PC-9 (cell line): ENCODE measurements around the gene EGFL6. TPM values are rescaled to one million over a fixed set of nuclear protein-coding genes. Genes with fewer than 3 reads are reported as not detected.

ENCODE experiments used
- BruUV-seq: library from RNA; stranded (reverse); fragments of 400-500 nt; replicated peaks from 2 replicates; lab custom pipeline; 2021; lab: Mats Ljungman, UMichigan
- CTCF ChIA-PET: fragments of 300-600 bp; sonication (Branson Sonifier 250); formaldehyde crosslinking; loops from one replicate; lab custom pipeline; 2022; ENCODE audit warnings: antibody characterized with exemption; lab: Charles Lee
- POLR2A ChIA-PET: fragments of 300-600 bp; sonication (Branson Sonifier 250); formaldehyde crosslinking; loops from one replicate; lab custom pipeline; 2022; ENCODE audit warnings: antibody characterized with exemption; ENCODE audit not compliant: unreplicated experiment; lab: Charles Lee
- DNase-seq, 2 experiments: peaks; one replicate each; pipeline versions ENCODE4 v3.0.0 to v3.0.0-alpha.2; 2015 to 2022; ENCODE audit warnings: mixed read lengths in 1 of 2
- H2AFZ ChIP-seq: fragments of 200-600 bp; sonication (generic); 2 replicates; pipeline ENCODE4 v1.8.1; 2017; ENCODE audit warnings: antibody characterized with exemption
- H3F3A ChIP-seq: fragments of 200-600 bp; sonication (generic); 2 replicates; pipeline ENCODE4 v1.8.1; 2017; ENCODE audit warnings: antibody characterized with exemption, mild to moderate bottlenecking, low read depth; ENCODE audit not compliant: insufficient read depth
- H3K27ac ChIP-seq: fragments of 200-600 bp; sonication (generic); 2 replicates; pipeline ENCODE4 v1.6.1; 2016; ENCODE audit warnings: mixed run types
- H3K27me3 ChIP-seq: fragments of 200-600 bp; sonication (generic); 2 replicates; pipeline ENCODE4 v1.6.1; 2016; ENCODE audit warnings: low read depth, mixed run types; ENCODE audit not compliant: insufficient read depth
- H3K36me3 ChIP-seq: fragments of 200-600 bp; sonication (generic); 2 replicates; pipeline ENCODE4 v1.6.1; 2016; ENCODE audit warnings: low read depth, mixed run types
- H3K4me1 ChIP-seq: fragments of 200-600 bp; sonication (generic); replicated peaks from 2 replicates; pipeline ENCODE4 v1.6.1; 2016; ENCODE audit warnings: mixed run types; ENCODE audit not compliant: insufficient read depth
- H3K4me2 ChIP-seq: fragments of 200-600 bp; sonication (generic); 2 replicates; pipeline ENCODE4 v1.6.1; 2017; ENCODE audit warnings: mixed run types
- H3K4me3 ChIP-seq: fragments of 200-600 bp; sonication (generic); 2 replicates; pipeline ENCODE4 v1.6.1; 2016; ENCODE audit warnings: mixed run types
- H3K79me2 ChIP-seq: fragments of 200-600 bp; sonication (generic); 2 replicates; pipeline ENCODE4 v1.6.1; 2017; ENCODE audit warnings: low read depth, mixed run types
- H3K9me2 ChIP-seq: fragments of 200-600 bp; sonication (generic); 2 replicates; pipeline ENCODE4 v1.8.1; 2017; ENCODE audit warnings: mild to moderate bottlenecking; ENCODE audit not compliant: insufficient read depth
- H3K9me3 ChIP-seq: fragments of 200-600 bp; sonication (generic); 2 replicates; pipeline ENCODE4 v1.8.1; 2016; ENCODE audit warnings: low read depth; ENCODE audit not compliant: insufficient read depth
- H4K20me1 ChIP-seq: fragments of 200-600 bp; sonication (generic); 2 replicates; pipeline ENCODE4 v1.8.1; 2017; ENCODE audit not compliant: insufficient read depth
- EZH2 ChIP-seq: fragments of 200-600 bp; sonication (generic); IDR thresholded peaks from 2 replicates; pipeline ENCODE4 v1.8.0; 2017; ENCODE audit warnings: antibody characterized with exemption, low read depth
- intact Hi-C: fragments of 100-400 bp; cut with micrococcal nuclease; formaldehyde crosslinking; loops from one replicate; pipeline ENCODE4 v1.10.0; 2022; ENCODE audit not compliant: unreplicated experiment
- total RNA-seq: library from RNA; stranded (reverse); gene quantifications from 2 replicates; pipeline ENCODE4 v1.2.3, GENCODE V29; 2021
- TF ChIP-seq, protein P1 (sequence below): fragments of 200-600 bp; sonication (generic); conservative IDR thresholded peaks from 2 replicates; pipeline ENCODE4 v1.6.1; 2017; ENCODE audit warnings: mixed run types, antibody characterized with exemption, mild to moderate bottlenecking, moderate library complexity

EGFL6 gene
- total RNA-seq, 1 experiment from 2014 or later = not detected

DNA sequence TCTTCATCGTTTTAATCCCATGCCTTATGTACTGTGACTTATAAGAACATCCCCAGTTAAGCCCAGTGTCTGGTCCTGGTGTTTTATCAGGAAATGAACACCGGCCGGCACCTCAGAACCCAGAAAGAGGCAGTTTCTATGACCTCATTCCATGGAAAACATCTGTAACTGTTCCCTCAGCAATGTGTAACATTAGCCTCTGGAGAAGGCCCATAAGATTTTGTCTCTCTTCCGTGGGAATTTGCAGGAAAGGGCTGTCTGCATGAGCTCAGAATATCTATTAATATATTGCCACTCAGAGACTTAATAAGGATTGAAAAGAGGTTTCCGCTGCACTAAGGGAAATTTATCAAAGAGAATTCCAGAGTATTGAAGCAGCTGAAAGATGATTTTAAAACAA lies 80.4 kb downstream of the EGFL6 start:
- ChIA-PET POLR2A (no interaction called here), CTCF (no interaction called here)
- Histone ChIP-seq H3K9me2 (no peaks in the 10 kb centered on the region), H2AFZ (no peak overlapping the region), H3K4me2 (no peak overlapping the region), H3K27me3 (no peaks in the 10 kb centered on the region), H3K4me3 (no peak overlapping the region), H3K79me2 (0 out of 2 replicates have a peak, but pooled peaks cover 5% of the 10 kb centered on the region), H3F3A (peaks cover 22% of the 10 kb centered on the region), H3K4me1 (peaks cover 19% of the 10 kb centered on the region), H3K27ac (no peak overlapping the region), H3K9me3 (no peaks in the 10 kb centered on the region), H4K20me1 (no peaks in the 10 kb centered on the region), H3K36me3 (no peaks in the 10 kb centered on the region)
- TF ChIP-seq, protein P1, sequence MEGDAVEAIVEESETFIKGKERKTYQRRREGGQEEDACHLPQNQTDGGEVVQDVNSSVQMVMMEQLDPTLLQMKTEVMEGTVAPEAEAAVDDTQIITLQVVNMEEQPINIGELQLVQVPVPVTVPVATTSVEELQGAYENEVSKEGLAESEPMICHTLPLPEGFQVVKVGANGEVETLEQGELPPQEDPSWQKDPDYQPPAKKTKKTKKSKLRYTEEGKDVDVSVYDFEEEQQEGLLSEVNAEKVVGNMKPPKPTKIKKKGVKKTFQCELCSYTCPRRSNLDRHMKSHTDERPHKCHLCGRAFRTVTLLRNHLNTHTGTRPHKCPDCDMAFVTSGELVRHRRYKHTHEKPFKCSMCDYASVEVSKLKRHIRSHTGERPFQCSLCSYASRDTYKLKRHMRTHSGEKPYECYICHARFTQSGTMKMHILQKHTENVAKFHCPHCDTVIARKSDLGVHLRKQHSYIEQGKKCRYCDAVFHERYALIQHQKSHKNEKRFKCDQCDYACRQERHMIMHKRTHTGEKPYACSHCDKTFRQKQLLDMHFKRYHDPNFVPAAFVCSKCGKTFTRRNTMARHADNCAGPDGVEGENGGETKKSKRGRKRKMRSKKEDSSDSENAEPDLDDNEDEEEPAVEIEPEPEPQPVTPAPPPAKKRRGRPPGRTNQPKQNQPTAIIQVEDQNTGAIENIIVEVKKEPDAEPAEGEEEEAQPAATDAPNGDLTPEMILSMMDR = no peak
- no peak for TF ChIP-seq EZH2
- intact Hi-C loops = no loop called here
- DNase-seq = no peak
- BruUV-seq = no TSS peak

DNA sequence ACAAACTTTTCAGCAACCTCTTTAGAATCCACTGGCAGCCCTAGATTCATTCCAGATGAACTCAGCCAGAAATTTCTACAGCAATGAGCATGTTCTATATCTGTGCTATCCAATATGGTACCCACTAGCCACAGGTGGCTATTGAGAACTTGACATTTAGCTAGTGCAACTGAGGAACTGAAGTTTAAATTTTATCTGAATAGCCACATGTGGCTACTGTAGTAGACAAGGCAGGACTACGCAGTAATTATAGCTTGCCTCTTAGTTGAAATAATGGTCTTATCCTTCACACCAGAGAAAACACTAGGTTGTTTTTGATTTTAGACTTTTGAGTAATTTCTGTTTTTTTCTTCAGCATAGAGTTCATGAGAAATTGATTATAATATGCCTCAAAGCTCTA lies 80.9 kb downstream of the EGFL6 start:
- H3F3A ChIP-seq = peaks cover 22% of the 10 kb centered on the region
- H4K20me1 ChIP-seq = no peaks in the 10 kb centered on the region
- DNase-seq = no peak
- no TSS peak for BruUV-seq
- CTCF ChIA-PET = no interaction called here
- TF ChIP-seq EZH2 = no peak
- TF ChIP-seq, protein P1 = no peak
- H3K9me3 ChIP-seq = no peaks in the 10 kb centered on the region
- no peaks in the 10 kb centered on the region for H3K27me3 ChIP-seq
- 0 out of 2 replicates have a peak, but pooled peaks cover 5% of the 10 kb centered on the region for H3K79me2 ChIP-seq
- no peaks in the 10 kb centered on the region for H3K36me3 ChIP-seq
- H3K27ac ChIP-seq = no peak overlapping the region
- no peak overlapping the region for H3K4me2 ChIP-seq
- H2AFZ ChIP-seq = no peak overlapping the region
- intact Hi-C loops = no loop called here
- no peak overlapping the region for H3K4me3 ChIP-seq
- H3K4me1 ChIP-seq = peaks cover 19% of the 10 kb centered on the region
- H3K9me2 ChIP-seq = no peaks in the 10 kb centered on the region
- POLR2A ChIA-PET = no interaction called here

DNA sequence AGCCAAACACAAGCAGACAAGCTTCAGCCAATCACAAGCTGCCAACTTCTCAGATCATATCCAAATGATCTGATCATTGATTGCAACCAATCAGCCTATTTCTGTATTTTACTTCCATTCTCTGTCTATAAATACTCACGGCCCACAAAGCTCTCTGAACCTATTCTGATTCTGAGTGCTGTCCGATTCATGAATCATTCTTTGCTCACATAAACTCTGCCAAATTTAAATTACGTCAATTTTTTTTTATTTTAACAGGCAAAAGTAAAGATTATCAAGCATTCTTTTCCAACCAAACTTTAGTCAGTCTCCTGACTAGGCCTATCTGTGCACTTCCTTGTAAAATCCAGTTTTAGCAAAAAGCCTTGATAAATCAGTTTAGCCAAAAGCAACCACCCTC lies 81.7 kb downstream of the EGFL6 start:
- ChIA-PET CTCF (no interaction called here), POLR2A (no interaction called here)
- Histone ChIP-seq H3K79me2 (0 out of 2 replicates have a peak, but pooled peaks cover 5% of the 10 kb centered on the region), H3K4me3 (no peak overlapping the region), H3K9me2 (no peaks in the 10 kb centered on the region), H3K4me2 (no peak overlapping the region), H3K36me3 (no peaks in the 10 kb centered on the region), H3K27ac (no peak overlapping the region), H3K27me3 (no peaks in the 10 kb centered on the region), H3F3A (peaks cover 22% of the 10 kb centered on the region), H4K20me1 (no peaks in the 10 kb centered on the region), H2AFZ (no peak overlapping the region), H3K4me1 (peaks cover 19% of the 10 kb centered on the region), H3K9me3 (no peaks in the 10 kb centered on the region)
- DNase-seq = no peak
- intact Hi-C loops = no loop called here
- TF ChIP-seq, protein P1 = no peak
- TF ChIP-seq EZH2 = no peak
- no TSS peak for BruUV-seq
